GM21526 (cell line): ENCODE measurements around the gene LANCL2.
"Not testable (repeated sequence)": the region's sequence is repeated elsewhere in the genome, so short reads cannot be mapped to it uniquely, and the experiment has no call there.

ENCODE experiments used
- ATAC-seq: cut with Tn5 transposase; IDR thresholded peaks from one replicate; pipeline ENCODE4 v1.9.1; 2021; ENCODE audit warnings: moderate library complexity; ENCODE audit not compliant: unreplicated experiment, low FRiP score

Gene LANCL2

DNA sequence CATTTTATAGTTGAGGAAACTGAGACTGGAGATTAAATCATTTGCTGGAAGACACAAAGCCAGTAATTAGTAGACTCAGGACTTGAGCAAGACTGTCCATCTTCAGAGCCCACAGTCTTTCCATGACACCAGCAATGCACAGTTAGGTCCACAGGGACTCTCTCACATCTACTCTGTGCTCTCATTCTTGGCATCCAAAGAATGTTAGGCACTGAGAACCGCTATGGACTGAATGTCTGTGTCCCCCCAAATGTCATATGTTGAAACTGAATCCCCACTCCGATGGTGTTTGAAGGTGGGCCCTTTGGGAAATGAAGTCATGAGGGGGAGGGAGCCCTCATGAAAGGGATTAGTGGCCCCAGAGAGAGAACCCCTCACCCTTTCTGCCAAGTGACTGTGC, 100.6 kb downstream of the LANCL2 start:
- ATAC-seq, result no peak

DNA sequence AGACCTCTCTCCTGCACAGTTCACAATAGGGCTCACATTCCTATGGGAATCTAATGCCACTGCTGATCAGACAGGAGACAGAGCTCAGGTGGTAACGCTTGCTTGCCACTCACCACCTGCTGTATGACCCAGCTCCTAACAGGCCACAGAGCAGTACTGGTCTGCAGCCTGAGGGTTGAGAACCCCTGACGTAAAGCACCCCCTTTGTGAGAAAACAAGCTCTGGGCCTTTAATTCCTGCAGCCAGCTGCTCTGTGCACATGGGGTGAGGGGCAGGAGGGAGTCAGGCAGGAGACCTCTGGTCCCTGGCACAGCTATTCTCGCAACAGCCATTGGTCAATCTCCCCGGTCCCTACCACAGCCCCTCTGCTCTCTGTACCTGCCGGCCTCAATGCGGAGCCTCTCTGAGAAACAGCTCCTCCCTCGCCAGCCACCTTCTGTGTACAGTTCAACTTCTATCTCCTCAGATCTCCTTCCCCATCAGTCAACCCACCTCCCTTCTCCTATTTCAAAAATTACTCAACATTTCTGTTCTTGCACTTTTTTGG, 102.0 kb downstream of the LANCL2 start:
- ATAC-seq, result no peak

DNA sequence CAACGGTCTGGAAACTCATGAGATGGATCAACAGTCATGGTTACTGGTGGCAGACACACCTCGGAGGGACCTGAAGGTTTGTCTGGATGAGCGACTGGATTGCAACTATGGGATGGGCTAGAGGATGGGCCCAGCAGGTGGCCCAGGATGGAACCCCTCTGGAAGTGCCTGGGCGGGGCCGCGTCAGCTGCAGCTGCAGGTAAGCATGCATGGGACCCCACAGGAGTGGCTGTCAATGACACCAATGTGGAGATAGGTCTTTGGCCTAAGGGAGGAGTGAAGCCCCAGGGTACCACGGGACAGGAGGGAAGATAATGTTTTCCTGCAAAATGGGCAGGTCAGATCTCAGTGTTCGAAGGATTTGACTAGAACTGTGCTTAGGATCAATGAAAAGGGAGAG, 103.4 kb downstream of the LANCL2 start:
- no peak for ATAC-seq

DNA sequence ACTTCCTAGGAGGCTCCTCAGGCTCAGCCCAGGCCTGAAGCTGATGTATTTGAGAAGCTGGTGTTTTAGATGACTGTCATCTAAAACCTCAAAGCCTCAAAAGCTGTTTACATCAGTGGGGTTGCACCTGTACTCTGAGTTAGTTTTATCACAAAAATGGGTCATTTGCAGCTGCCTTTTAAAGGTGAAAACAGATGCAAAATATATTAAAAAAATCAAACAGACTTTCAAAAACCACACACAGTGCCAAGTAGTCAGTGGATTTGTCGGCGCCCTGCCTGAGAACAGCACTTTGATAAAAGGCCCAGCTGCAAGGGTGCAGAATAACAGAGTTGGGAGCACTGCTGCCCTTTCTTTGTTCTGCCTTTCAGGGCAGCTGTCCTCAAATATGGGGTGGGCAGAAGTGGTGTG, 104.1 kb downstream of the LANCL2 start:
- ATAC-seq, result no peak

DNA sequence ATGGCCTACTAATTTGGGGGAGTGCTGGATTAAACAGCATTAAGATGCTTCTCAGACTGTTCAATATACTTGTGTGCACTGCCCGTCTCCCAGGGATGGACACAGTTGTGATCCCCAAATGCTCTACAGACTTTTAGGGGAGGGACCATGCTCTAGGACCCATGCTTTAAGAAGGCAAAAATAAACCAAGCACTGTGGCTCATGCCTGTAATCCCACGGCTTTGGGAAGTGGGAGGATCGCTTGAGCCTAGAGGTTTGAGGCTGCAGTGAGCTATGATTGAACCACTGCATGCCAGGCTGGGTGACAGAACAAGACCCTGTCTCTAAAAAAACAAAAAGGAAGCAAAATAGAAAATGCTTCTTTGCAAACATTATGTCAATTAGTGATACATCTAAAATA, 104.6 kb downstream of the LANCL2 start:
- no peak for ATAC-seq

DNA sequence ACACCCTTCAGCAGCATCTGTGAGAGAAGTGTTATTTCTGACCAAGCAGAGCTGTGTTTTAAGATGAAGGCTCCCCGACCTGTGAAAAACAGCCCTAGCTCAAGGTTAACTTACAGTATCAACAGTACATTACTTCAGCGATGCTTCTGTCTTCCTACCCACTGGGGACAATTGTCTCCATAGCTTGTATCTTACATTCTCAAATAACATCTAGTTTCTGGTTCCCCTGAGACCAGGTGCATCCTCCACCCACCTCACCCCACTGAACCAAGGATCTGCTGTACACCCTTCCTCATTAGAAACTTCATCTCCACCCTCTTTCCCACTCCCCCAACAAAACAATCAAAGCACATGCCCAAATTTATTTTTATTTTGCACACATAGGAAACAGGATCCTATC, 105.1 kb downstream of the LANCL2 start:
- no peak for ATAC-seq

DNA sequence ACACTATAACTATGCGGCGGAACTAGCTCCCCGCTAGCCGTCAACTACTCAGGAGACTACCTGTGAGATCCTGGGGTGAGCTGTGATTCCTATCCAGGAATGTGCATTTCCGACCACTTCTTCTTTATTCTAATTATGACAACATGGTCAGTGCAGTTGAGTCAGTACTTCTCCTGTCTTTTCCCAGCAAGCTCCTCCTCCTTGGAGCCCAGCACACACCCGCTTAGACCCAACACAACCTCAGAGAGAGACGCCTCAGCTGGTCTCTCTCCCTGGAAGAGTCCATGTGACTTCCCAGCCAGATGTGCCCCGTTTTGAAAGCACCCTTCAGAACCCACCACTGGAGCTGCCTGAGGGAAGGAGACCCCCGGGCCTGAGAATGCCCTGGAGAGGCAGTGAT, 106.5 kb downstream of the LANCL2 start:
- not testable (repeated sequence) for ATAC-seq

DNA sequence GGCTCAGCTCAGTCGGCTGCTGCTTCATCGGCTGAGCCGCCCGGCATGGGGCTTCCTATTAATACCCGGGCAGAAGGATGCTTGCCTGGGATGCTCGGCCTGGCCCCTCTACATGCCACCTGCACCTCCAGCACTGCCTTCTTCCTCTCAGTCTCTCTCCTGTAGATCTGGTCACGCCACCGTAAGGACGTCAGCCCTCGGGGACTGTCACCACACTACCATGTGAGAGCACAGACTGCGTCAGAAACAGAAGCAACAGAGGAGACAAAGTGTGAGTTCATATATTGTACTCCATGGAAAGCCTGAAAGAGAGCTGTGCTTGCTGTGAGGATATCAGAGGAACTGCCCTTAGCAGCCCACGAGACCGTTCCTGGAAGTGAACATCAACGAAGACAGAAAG, 107.3 kb downstream of the LANCL2 start:
- ATAC-seq, result not testable (repeated sequence)

DNA sequence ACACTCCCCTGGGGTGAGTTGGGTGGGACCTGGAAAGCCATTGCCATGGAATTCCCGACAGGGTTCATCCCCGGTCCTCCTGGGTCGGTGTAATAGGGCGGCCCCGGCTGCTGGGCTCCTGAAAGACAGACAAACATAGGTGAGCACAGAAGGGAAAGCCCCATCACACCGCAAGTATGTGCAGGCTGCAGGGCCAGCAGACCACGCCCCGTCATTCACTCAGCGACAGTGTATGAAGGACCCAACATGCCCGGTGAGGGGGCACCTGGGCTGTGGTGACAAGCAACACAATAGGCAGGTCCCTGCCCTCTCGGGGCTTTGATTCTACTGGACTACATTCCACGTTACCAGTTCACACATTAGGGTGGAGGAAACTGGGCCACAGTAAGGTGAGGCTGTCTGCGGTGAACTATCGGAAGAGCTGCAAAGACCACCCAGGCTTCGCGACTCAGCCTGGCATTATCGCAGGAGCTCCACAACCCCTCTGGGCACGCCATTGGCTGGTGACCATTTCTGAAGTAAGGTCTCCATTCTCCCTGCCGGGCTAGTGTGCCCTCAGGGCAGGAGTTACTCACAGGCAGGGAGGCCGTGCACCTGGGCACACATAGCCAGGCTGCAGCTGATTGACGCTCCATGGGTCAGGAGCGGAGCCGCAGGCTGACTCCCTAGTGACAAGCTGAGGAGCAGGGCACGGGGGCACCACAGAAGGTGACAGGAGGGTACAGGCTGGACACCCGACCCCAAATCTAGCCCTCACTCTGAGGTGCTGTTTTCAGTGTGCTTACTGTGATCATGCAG, 108.0 kb downstream of the LANCL2 start:
- ATAC-seq, result no peak

DNA sequence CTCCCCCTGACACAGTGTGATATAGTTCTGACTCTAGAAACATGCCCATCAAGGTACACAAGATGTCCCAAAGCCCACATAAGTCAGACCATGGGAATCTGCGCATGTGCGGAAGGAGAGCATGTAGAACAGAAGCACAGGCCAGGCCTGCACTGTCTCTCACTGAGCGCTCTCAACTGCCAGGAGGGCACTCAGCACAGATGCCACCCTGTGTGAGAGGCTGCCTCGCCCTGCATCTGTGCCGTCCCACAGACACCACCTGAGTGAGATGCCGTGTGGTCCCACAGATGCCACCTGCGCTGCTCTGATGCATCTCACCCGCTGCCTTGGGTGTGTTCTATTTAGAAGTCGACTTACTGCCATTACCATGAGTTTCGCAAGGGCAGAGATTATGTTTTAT, 108.8 kb downstream of the LANCL2 start:
- ATAC-seq, result no peak

DNA sequence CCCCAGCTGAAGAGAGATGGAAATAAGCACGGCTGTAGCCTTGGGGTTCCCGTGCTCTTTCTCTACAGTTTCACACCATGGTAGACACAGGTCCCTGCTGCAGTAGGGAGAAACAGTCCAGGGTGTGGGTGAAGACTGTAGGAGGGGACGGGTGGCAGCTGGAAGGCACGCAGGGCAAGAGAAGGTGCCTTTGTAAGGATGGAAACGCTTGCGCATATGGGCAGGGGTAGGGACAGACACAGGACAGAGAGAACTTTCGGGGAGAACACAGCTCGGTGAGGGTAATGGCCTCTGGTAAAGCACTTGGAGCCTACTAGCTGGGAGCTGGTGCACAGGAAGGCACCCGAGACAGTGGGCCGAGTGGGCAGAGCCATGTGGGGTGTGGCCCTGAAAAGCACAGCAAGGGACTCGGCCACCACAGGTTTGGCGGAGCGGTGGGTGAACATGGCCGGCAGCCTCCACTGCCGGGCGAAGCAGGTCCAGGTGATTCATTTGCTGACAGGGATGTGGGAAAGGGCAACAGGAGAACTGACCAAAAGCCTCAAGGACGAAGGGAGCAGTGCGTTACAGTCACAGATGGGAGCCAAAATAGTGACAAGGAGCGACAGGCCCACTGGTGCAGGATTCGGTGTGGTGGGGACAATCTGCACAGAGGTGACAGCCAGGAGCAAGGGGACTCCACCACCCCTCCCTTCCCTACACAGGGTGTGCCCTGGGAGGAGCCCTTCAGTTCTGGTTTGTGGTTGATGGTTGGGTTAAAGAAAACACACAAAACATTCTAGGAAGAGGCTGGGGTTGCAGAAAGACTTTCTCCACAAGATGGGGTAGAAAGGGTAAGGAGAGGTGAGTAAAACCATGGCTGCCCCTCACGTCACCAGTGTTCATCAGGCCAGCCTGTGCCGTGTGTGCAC, 110.1 kb downstream of the LANCL2 start:
- no peak for ATAC-seq

DNA sequence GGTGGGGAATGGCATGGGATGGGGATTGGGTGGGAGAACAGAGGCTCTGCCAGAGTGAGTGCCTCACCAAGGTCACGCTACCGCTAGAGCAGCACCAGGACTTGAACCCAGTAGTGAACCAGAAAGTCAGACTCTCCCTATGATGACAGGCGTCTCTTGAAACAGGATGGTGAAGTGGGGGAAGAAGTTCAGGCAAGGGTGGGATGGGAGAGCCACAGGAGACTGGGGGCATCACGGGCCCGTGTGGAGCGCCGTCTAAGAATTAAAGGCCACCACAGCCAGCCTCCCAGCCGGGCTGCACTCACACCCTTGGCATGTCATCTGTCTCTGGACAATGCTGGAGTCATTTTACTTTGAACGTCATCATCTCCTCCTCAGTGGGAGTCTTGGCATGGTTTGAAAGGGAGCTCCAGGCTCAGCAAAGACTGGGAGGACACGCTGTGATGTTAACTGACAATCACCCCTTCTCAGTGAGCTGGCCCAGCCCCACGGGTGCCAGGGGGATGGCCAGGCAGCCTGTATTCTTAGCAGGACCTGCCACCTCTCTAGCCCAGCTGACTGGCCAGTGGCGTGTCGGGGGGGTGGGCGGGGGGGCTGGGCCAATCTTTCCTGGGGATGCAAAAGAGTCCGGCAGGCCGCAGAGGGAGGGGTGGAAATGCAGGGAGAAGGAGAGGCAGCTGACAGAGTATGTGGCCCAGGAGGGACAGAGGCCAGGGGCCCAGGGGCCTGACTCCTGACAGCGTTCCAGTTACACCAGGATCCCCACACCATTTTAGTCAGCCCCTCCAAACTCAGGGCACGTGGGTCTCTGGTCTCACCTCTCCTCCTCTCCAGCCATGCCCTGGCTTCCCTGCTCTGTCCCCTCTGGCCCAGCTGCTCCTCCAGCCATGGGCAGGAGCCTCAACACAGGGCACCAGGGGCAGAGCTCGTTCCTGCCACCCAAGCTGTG, 111.0 kb downstream of the LANCL2 start:
- ATAC-seq, result no peak

DNA sequence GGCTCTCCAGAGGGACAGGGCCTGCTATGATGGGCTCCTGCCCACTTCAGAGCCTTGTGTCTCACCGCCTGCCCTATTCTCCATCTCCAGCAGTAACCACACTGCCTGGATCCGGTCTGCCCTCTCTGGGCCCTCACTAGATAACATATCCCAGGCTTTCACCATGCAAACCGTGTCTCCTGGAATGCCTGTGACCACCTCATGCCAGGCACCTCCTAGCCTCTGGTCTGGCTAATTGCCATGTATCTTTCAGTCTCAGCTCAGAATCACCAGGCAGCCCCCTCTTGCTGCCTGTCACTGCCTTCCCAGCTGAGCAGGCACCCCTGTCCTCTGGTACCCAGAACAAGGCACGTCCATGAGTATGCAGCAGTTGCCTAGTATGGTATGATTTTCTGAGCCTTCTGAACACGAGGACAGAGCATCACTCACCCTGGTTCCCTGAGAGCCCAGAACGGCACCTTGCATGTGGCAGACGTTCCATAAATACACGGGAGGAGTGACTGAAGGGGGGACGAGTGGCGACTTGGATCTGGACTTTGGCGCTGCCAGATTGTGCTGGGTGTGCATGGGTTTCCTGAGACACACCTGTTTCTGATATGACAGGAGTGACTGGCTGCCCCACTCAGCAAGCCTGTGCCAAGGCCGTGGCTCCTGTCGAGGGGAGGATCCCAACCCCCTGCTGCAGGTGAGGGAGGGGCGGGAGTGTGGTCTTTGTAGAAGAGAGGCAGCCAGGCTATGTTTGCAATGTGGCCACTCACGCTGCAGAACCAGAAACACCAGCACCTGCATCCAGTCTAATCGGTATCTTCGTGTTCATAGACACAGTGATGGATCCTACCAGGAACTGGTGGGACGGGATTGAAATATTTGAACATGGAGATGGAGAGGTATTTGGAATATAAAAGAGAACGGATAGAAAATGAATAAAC, 112.0 kb downstream of the LANCL2 start:
- no peak for ATAC-seq

DNA sequence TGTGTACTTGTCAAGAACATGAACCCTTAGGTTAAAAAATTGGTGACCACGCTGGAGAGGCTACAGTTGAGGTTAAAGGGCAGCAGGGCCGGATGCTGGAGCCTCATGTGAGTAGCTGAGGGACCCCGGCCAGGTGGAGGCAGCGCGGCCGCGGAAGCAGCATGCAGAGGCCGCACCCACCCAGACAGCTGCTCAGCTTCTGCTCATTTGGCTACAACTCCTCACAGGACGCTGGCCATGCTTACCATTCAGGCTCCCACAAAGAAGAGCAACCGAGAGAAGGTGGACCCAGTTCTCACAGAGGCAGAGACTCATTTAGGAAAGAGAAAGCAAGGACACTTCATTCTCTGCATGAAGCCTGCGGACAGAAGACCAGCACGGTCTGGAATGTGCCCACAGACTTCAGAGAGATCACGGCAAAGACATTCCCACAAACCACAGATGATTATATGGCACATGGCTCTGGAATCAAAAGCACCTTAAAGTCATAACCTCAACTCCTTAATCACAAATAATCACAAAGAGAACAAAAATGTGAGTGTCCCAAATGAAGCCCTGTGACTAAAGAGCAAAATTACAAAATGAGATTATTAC, 112.7 kb downstream of the LANCL2 start:
- ATAC-seq, result no peak

DNA sequence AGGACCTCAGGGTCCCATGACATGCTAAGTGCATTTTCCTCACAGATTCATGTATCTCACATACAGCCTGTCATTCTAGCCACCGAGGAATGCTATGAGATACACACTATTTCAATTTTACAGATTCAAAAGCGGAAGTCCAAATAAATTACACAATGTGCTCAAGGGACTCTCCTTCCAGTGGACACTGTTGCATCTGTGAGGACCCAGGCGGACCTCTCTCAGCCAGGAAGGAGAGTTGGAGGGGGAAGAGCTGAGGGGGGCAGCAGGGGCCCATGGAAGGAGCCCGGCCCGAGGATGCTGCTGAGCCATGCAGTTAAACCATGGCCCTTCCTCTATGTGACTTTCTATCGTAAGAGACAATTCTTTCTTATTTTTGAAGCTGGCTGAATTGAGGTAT, 113.6 kb downstream of the LANCL2 start:
- ATAC-seq, result no peak

DNA sequence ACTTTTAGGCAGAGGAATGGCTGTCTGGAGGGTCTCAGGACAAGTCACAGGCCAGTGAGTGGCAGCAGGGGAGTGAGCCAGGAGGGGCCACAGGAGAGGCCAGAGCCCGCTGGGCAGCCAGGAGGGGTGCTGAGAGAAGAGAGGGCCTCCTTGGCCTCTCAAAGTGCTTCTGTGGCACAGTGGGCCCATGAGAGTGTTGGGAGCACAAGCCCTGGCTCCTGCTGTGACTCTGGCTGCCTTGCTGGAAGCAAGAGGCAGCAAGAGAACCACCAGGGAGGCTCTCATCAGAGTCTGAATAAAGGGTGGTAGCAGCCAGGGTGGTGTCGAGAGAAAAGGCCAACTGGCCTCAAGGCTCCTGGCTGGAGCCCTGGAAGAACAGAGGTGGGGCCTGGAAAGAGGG, 116.0 kb downstream of the LANCL2 start:
- no peak for ATAC-seq

DNA sequence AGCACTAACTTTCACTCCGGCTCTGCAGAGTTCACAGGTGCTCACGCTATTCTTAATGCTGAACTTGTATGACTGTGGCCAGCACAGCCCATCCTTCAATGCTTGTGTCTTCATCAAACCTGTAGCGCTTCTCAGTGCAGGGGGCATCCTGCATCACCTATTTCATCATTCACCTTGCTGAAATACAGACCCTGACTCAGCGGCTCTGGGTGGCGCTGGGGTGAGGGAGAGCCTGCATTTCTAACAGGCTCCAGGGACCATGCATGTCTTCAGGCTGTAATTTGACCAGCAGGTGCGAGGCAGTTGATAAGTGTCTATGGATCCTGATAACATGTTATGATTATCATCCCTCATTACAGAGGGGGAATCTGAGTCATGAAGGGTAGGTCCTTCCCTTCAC, 117.9 kb downstream of the LANCL2 start:
- no peak for ATAC-seq
